ENCODE measurements around the gene BROX.

- TF ChIP-seq CTCF (IDR thresholded peaks at IDR 0.05) (no peak), POLR2A (IDR thresholded peaks at IDR 0.05) (no peak)
Measured at GRCh38 chr1:222680080-222680479, 32.3 kb upstream of the BROX start.

Data from testis (tissue), 2 donors.